ENCODE data around the gene TFB1M. TPM values are rescaled to one million over a fixed set of nuclear protein-coding genes. Genes with fewer than 3 reads are reported as not detected.

The TFB1M gene
- total RNA-seq, 1 donor from 2014 or later: 24.1 TPM

GRCh38 chr6:155260686-155261085 is 53.6 kb downstream of the TFB1M start:
- H3K4me2 ChIP-seq: peak overlapping the region; percentile 45
- peaks cover 18% of the 10 kb centered on the region for H3K4me1 ChIP-seq
- H3K27me3 Mint-ChIP-seq (ENCODE audit: insufficient read depth, low read depth): no peaks in the 10 kb centered on the region
- no peaks in the 10 kb centered on the region for H3K79me2 ChIP-seq (ENCODE audit: low read depth)
- TF ChIP-seq CTCF (IDR thresholded peaks at IDR 0.05) (no peak), EZH2 (IDR thresholded peaks at IDR 0.05) (no peak), EZH2phosphoT487 (IDR thresholded peaks at IDR 0.05) (no peak)
- no peaks in the 10 kb centered on the region for H3K36me3 ChIP-seq
- DNase-seq (ENCODE audit: low spot score): no peak
- peaks cover 28% of the 10 kb centered on the region for H3K4me1 Mint-ChIP-seq
- H3K27ac ChIP-seq: no peak overlapping the region
- peaks cover 21% of the 10 kb centered on the region for H3K36me3 Mint-ChIP-seq
- peaks cover 10% of the 10 kb centered on the region for H3F3A ChIP-seq (ENCODE audit: low read depth)
- H3K9me3 Mint-ChIP-seq: no peaks in the 10 kb centered on the region
- no peak overlapping the region for H3K4me3 Mint-ChIP-seq
- H3K27ac Mint-ChIP-seq: no peak overlapping the region
- H3K9me3 ChIP-seq (ENCODE audit: low read depth): no peaks in the 10 kb centered on the region
- H3K27me3 ChIP-seq: no peaks in the 10 kb centered on the region
- H2AFZ ChIP-seq (replicated peaks): no peak overlapping the region
- H3K9ac ChIP-seq: no peak overlapping the region
- no peak overlapping the region for H3K4me3 ChIP-seq
- no peaks in the 10 kb centered on the region for H4K20me1 ChIP-seq (ENCODE audit: low read depth)

- TF ChIP-seq CTCF (IDR thresholded peaks at IDR 0.05) (no peak), EZH2 (IDR thresholded peaks at IDR 0.05) (no peak), EZH2phosphoT487 (IDR thresholded peaks at IDR 0.05) (no peak)
- H4K20me1 ChIP-seq (ENCODE audit: low read depth): no peaks in the 10 kb centered on the region
- Mint-ChIP-seq H3K27me3 (ENCODE audit: insufficient read depth, low read depth) (no peaks in the 10 kb centered on the region), H3K4me1 (peaks cover 28% of the 10 kb centered on the region), H3K36me3 (peaks cover 27% of the 10 kb centered on the region), H3K27ac (no peak overlapping the region), H3K4me3 (no peak overlapping the region), H3K9me3 (no peaks in the 10 kb centered on the region)
- H3K27ac ChIP-seq: peak overlapping the region; percentile 14
- peaks cover 10% of the 10 kb centered on the region for H3F3A ChIP-seq (ENCODE audit: low read depth)
- no peak for DNase-seq (ENCODE audit: low spot score)
- H3K4me2 ChIP-seq: no peak overlapping the region
- no peak overlapping the region for H3K9ac ChIP-seq
- H3K27me3 ChIP-seq: no peaks in the 10 kb centered on the region
- peaks cover 4% of the 10 kb centered on the region for H3K36me3 ChIP-seq
- H3K9me3 ChIP-seq (ENCODE audit: low read depth): no peaks in the 10 kb centered on the region
- H3K4me1 ChIP-seq: peaks cover 18% of the 10 kb centered on the region
- H3K79me2 ChIP-seq (ENCODE audit: low read depth): no peaks in the 10 kb centered on the region
- H2AFZ ChIP-seq (replicated peaks): no peak overlapping the region
- H3K4me3 ChIP-seq: no peak overlapping the region
Measured at GRCh38 chr6:155259897-155260296, 54.4 kb downstream of the TFB1M start.

- H3K27me3 Mint-ChIP-seq (ENCODE audit: insufficient read depth, low read depth): no peaks in the 10 kb centered on the region
- Histone ChIP-seq H3K27me3 (no peaks in the 10 kb centered on the region), H3K79me2 (ENCODE audit: low read depth) (no peaks in the 10 kb centered on the region), H2AFZ (replicated peaks) (no peak overlapping the region), H3K4me3 (no peak overlapping the region), H3K27ac (no peak overlapping the region), H3K9me3 (ENCODE audit: low read depth) (no peaks in the 10 kb centered on the region), H4K20me1 (ENCODE audit: low read depth) (no peaks in the 10 kb centered on the region), H3K9ac (no peak overlapping the region), H3F3A (ENCODE audit: low read depth) (peaks cover 10% of the 10 kb centered on the region), H3K4me2 (no peak overlapping the region), H3K36me3 (peaks cover 6% of the 10 kb centered on the region), H3K4me1 (peaks cover 18% of the 10 kb centered on the region)
- TF ChIP-seq CTCF (IDR thresholded peaks at IDR 0.05) (no peak), EZH2 (IDR thresholded peaks at IDR 0.05) (no peak)
- H3K9me3 Mint-ChIP-seq: no peaks in the 10 kb centered on the region
- no peak for DNase-seq (ENCODE audit: low spot score)
- peaks cover 27% of the 10 kb centered on the region for H3K36me3 Mint-ChIP-seq
- peaks cover 28% of the 10 kb centered on the region for H3K4me1 Mint-ChIP-seq
- no peak overlapping the region for H3K4me3 Mint-ChIP-seq
- no peak overlapping the region for H3K27ac Mint-ChIP-seq
Measured at GRCh38 chr6:155259204-155259603, 55.1 kb downstream of the TFB1M start.
